ENCODE data around the gene C19orf73. TPM values are rescaled to one million over a fixed set of nuclear protein-coding genes. Genes with fewer than 3 reads are reported as not detected.
"Not testable (repeated sequence)": the region's sequence is repeated elsewhere in the genome, so short reads cannot be mapped to it uniquely, and the experiment has no call there.

The C19orf73 gene
- total and polyA plus RNA-seq, 2 experiments from 2014 or later: 0.86 to 1.0 TPM

- Histone ChIP-seq H3K79me2 (ENCODE audit: insufficient read depth) (no peaks in the 10 kb centered on the region), H3K9me3 (ENCODE audit: low read depth) (no peaks in the 10 kb centered on the region), H3K27ac (no peak overlapping the region), H3K4me3 (no peak overlapping the region), H3K27me3 (replicated peaks; ENCODE audit: insufficient read depth) (no peaks in the 10 kb centered on the region; the same call in 1 of the 2 replicates), H3K9ac (no peak overlapping the region), H2AFZ (no peak overlapping the region), H3K4me2 (ENCODE audit: unreplicated experiment) (no peak overlapping the region), H4K20me1 (ENCODE audit: insufficient read depth) (no peaks in the 10 kb centered on the region), H3K36me3 (ENCODE audit: low read depth) (no peaks in the 10 kb centered on the region), H3K4me1 (ENCODE audit: insufficient read depth) (no peaks in the 10 kb centered on the region), H3F3A (ENCODE audit: insufficient read depth) (0 out of 2 replicates have a peak, but pooled peaks cover 4% of the 10 kb centered on the region), H3K9me2 (ENCODE audit: insufficient read depth) (no peaks in the 10 kb centered on the region)
- TF ChIP-seq EZH2 (IDR thresholded peaks at IDR 0.05; ENCODE audit: insufficient read depth, poor library complexity, severe bottlenecking) (no peak), EZH2phosphoT487 (IDR thresholded peaks at IDR 0.05; ENCODE audit: insufficient read depth, low read depth) (no peak)
- in situ Hi-C loops (cut with MboI): no loop called here
- WGBS, 2 experiments (ENCODE audit: low coverage in 1 of 2, low lambda C conversion rate in 2 of 2, missing lambda C conversion rate in 2 of 2): 91 to 92% methylated on average over 23 to 24 of the region's 24 CpGs
- DNase-seq: no peak
Measured at GRCh38 chr19:49130325-49130724, 11.4 kb upstream of the C19orf73 start.

GRCh38 chr19:49129238-49129583, 10.3 kb upstream of the C19orf73 start:
- no peaks in the 10 kb centered on the region for H3K79me2 ChIP-seq (ENCODE audit: insufficient read depth)
- no peaks in the 10 kb centered on the region for H3K4me1 ChIP-seq (ENCODE audit: insufficient read depth)
- no peak overlapping the region for H3K4me2 ChIP-seq (ENCODE audit: unreplicated experiment)
- H4K20me1 ChIP-seq (ENCODE audit: insufficient read depth): no peaks in the 10 kb centered on the region
- no peak overlapping the region for H3K4me3 ChIP-seq
- no peaks in the 10 kb centered on the region; the same call in 1 of the 2 replicates for H3K27me3 ChIP-seq (replicated peaks; ENCODE audit: insufficient read depth)
- H3K9me3 ChIP-seq (ENCODE audit: low read depth): no peaks in the 10 kb centered on the region
- TF ChIP-seq EZH2phosphoT487 (IDR thresholded peaks at IDR 0.05; ENCODE audit: insufficient read depth, low read depth) (no peak), EZH2 (IDR thresholded peaks at IDR 0.05; ENCODE audit: insufficient read depth, poor library complexity, severe bottlenecking) (no peak)
- no peaks in the 10 kb centered on the region for H3K36me3 ChIP-seq (ENCODE audit: low read depth)
- no peak for DNase-seq
- 65 to 75% methylated on average over 13 to 16 of the region's 16 CpGs for WGBS, 2 experiments (ENCODE audit: low coverage in 1 of 2, low lambda C conversion rate in 2 of 2, missing lambda C conversion rate in 2 of 2)
- H3F3A ChIP-seq (ENCODE audit: insufficient read depth): 0 out of 2 replicates have a peak, but pooled peaks cover 4% of the 10 kb centered on the region
- H3K9me2 ChIP-seq (ENCODE audit: insufficient read depth): no peaks in the 10 kb centered on the region
- in situ Hi-C loops (cut with MboI): no loop called here
- no peak overlapping the region for H2AFZ ChIP-seq
- H3K27ac ChIP-seq: no peak overlapping the region
- no peak overlapping the region for H3K9ac ChIP-seq

- H3K4me1 ChIP-seq (ENCODE audit: insufficient read depth): no peaks in the 10 kb centered on the region
- peak overlapping the region; percentile 64 for H3K4me3 ChIP-seq
- no peaks in the 10 kb centered on the region for H3K79me2 ChIP-seq (ENCODE audit: insufficient read depth)
- in situ Hi-C loops (cut with MboI): no loop called here
- no peak overlapping the region for H3K9ac ChIP-seq
- H3K4me2 ChIP-seq (ENCODE audit: unreplicated experiment): peak overlapping the region; percentile 48
- no peaks in the 10 kb centered on the region for H3K9me3 ChIP-seq (ENCODE audit: low read depth)
- TF ChIP-seq EZH2 (IDR thresholded peaks at IDR 0.05; ENCODE audit: insufficient read depth, poor library complexity, severe bottlenecking) (no peak), EZH2phosphoT487 (IDR thresholded peaks at IDR 0.05; ENCODE audit: insufficient read depth, low read depth) (no peak)
- H3F3A ChIP-seq (ENCODE audit: insufficient read depth): 0 out of 2 replicates have a peak, but pooled peaks cover 4% of the 10 kb centered on the region
- H2AFZ ChIP-seq: peak overlapping the region; percentile 69
- no peaks in the 10 kb centered on the region for H3K36me3 ChIP-seq (ENCODE audit: low read depth)
- no peaks in the 10 kb centered on the region; the same call in 1 of the 2 replicates for H3K27me3 ChIP-seq (replicated peaks; ENCODE audit: insufficient read depth)
- no peaks in the 10 kb centered on the region for H3K9me2 ChIP-seq (ENCODE audit: insufficient read depth)
- DNase-seq: no peak
- H4K20me1 ChIP-seq (ENCODE audit: insufficient read depth): no peaks in the 10 kb centered on the region
- H3K27ac ChIP-seq: no peak overlapping the region
- WGBS, 2 experiments (ENCODE audit: low coverage in 1 of 2, low lambda C conversion rate in 2 of 2, missing lambda C conversion rate in 2 of 2): 62 to 77% methylated on average over 14 to 15 of the region's 15 CpGs
Measured at GRCh38 chr19:49128545-49129237, 9.7 kb upstream of the C19orf73 start.

GRCh38 chr19:49127674-49128544, 9.0 kb upstream of the C19orf73 start:
- H3K9ac ChIP-seq: peak overlapping the region; percentile 46; the same call in 1 of the 2 replicates
- no peaks in the 10 kb centered on the region for H3K9me2 ChIP-seq (ENCODE audit: insufficient read depth)
- H3K4me2 ChIP-seq (ENCODE audit: unreplicated experiment): peak overlapping the region; percentile 74
- in situ Hi-C loops (cut with MboI): no loop called here
- no peaks in the 10 kb centered on the region for H3K4me1 ChIP-seq (ENCODE audit: insufficient read depth)
- WGBS, 2 experiments (ENCODE audit: low coverage in 1 of 2, low lambda C conversion rate in 2 of 2, missing lambda C conversion rate in 2 of 2): 5 to 6% methylated on average over 51 to 60 of the region's 63 CpGs
- DNase-seq: peak; percentile 98
- no peaks in the 10 kb centered on the region for H3K9me3 ChIP-seq (ENCODE audit: low read depth)
- no peaks in the 10 kb centered on the region for H4K20me1 ChIP-seq (ENCODE audit: insufficient read depth)
- no peaks in the 10 kb centered on the region; the same call in 1 of the 2 replicates for H3K27me3 ChIP-seq (replicated peaks; ENCODE audit: insufficient read depth)
- TF ChIP-seq EZH2phosphoT487 (IDR thresholded peaks at IDR 0.05; ENCODE audit: insufficient read depth, low read depth) (no peak), EZH2 (IDR thresholded peaks at IDR 0.05; ENCODE audit: insufficient read depth, poor library complexity, severe bottlenecking) (no peak)
- H2AFZ ChIP-seq: peak overlapping the region; percentile 76
- no peaks in the 10 kb centered on the region for H3K79me2 ChIP-seq (ENCODE audit: insufficient read depth)
- 0 out of 2 replicates have a peak, but pooled peaks cover 4% of the 10 kb centered on the region for H3F3A ChIP-seq (ENCODE audit: insufficient read depth)
- H3K4me3 ChIP-seq: peak overlapping the region; percentile 64
- H3K27ac ChIP-seq: no peak overlapping the region
- no peaks in the 10 kb centered on the region for H3K36me3 ChIP-seq (ENCODE audit: low read depth)

- H3K4me3 ChIP-seq; H3K27ac ChIP-seq; H3K4me2 ChIP-seq (ENCODE audit: unreplicated experiment); H3F3A ChIP-seq (ENCODE audit: insufficient read depth); H3K36me3 ChIP-seq (ENCODE audit: low read depth); H3K4me1 ChIP-seq (ENCODE audit: insufficient read depth); H3K9me2 ChIP-seq (ENCODE audit: insufficient read depth); H3K27me3 ChIP-seq (replicated peaks; ENCODE audit: insufficient read depth); H3K79me2 ChIP-seq (ENCODE audit: insufficient read depth); in situ Hi-C loops (cut with MboI); H3K9me3 ChIP-seq (ENCODE audit: low read depth); DNase-seq; H4K20me1 ChIP-seq (ENCODE audit: insufficient read depth); H3K9ac ChIP-seq: not testable (repeated sequence)
- WGBS, 2 experiments (ENCODE audit: low coverage in 1 of 2, low lambda C conversion rate in 2 of 2, missing lambda C conversion rate in 2 of 2): 95 to 97% methylated on average over 11 to 12 of the region's 12 CpGs
- H2AFZ ChIP-seq: peak overlapping the region; percentile 76
Measured at GRCh38 chr19:49127225-49127624, 8.3 kb upstream of the C19orf73 start.
